ENCODE measurements around the gene JADE1. TPM values are rescaled to one million over a fixed set of nuclear protein-coding genes. Genes with fewer than 3 reads are reported as not detected.

The JADE1 gene
- 17.5 and 34.5 TPM in 2 replicates for total RNA-seq (2014; rRNA removed; shearing (Covaris generic))

DNA sequence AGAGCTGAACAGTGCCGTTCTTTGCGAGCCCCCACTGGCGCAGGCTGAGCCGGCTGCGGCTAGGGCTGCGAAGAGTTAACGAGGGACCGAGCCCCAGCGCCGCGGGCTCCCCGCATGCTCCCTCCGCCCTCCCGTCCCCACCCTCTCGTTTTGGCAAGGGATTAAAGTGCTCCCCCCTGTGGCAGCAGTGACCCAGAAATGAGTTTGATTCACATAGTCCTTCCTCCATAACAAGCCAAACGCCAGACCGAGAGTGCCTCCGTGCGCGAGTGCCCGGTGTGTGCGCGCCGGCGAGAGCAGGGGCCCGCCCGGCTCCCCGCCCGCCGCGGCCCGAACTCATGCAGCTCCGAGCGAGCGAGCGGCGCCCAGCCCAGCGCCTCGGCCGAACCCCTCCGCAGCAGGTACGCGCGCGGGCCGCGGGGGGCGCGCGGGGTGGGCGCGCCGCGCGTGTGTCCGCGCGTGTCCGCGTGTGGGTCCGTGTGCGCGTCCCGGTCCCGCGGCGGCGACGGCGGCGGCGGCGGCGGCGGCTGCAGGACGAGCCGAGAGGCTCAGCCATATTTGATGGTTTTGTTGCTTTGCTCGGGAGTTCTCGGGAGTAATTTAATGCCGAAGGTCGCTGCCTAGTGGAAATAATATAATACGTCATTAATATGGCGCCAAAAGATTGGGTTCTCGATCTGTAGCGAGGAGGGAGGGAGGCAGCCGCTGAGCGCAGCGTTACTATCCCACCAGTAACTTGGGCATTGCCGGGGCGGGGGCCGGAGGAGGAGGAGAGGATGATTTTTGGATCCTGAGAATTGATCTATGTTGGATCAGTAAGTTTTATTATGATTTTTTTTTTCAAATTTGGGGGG is at the start of gene JADE1:
Gene JADE1 (plus strand): TSS at position 224 of the 854 bp plus-strand sequence. CDS start 22,059 bp downstream, outside the sequence.
- peak; percentile 92 for DNase-seq (ENCODE audit: low spot score)
- in situ Hi-C loops (cut with HindIII; ENCODE audit: low sequenced_read_pairs) = no loop called here

DNA sequence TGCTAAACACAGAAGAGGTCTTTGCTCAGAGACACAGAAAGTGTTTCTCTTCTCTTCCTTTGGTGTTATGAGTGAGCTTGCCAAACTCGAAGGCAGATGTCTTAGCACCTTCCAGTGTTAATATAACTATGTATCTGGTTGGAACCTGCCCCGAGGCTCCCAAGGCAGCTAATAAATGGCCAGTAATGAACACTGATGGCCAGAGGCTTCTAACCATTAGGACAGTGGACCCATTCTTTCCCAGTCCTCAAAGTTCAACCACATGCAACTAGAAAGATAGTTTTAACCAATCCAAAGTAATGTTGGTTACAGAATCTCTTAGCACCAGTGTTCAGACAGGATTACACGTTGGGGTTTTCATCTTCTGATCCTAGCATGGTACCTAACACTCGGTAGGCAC is 42.7 kb upstream of the JADE1 start:
- in situ Hi-C loops (cut with HindIII; ENCODE audit: low sequenced_read_pairs) = no loop called here

DNA sequence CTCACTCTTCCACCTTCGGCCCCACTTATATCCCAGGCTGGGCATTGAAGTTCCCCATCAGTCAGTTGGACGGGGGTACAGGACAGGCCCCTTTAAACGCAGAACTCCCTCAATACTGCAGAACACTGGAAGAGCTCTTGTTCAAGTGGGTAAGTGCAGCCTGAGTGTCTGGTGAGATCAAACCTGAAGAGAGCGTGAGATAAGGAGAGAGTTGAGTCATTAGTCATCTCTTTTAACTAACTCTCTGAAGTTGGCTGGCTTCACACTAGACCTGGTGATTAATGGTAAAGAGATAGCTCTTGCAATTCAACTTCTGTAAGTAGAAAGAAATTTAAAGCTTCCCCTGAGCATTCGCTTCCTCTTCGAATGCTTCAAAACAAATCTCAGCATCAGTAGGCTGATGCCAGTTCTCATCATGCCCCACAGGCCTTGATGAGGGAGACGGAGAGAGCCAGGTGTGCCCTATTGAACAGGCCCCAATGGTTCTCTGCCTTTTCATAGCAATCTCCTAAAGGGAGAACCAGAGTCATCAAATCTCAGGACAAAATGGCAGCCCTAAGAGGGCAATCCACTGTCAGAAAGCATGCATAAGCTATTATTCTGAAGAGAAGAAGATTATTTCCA is 41.0 kb upstream of the JADE1 start:
- in situ Hi-C loops (cut with HindIII; ENCODE audit: low sequenced_read_pairs) = no loop called here
- DNase-seq (ENCODE audit: low spot score) = no peak

More for the DNA sequence above, 42.7 kb upstream of the JADE1 start:
- DNase-seq (ENCODE audit: low spot score) = no peak

DNA sequence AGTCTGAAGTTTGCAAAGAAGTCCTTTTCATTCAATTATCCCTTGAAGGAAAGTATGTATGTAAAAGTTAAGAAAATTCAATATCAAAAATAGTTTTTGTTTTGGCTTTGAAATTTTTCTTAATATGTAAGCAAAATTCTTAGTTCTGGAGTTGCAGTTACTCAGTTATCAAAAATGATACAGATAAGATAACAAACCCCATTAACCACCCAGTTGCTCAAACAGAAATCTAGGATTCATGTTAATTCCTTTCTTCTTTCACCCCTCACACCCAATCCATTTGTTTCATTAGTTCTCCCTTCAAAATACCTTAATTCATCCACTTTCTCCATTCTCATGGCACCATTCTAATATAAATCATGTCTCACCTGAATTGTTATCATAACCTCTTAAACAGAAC is 40.5 kb upstream of the JADE1 start:
- in situ Hi-C loops (cut with HindIII; ENCODE audit: low sequenced_read_pairs) = no loop called here
- no peak for DNase-seq (ENCODE audit: low spot score)

DNA sequence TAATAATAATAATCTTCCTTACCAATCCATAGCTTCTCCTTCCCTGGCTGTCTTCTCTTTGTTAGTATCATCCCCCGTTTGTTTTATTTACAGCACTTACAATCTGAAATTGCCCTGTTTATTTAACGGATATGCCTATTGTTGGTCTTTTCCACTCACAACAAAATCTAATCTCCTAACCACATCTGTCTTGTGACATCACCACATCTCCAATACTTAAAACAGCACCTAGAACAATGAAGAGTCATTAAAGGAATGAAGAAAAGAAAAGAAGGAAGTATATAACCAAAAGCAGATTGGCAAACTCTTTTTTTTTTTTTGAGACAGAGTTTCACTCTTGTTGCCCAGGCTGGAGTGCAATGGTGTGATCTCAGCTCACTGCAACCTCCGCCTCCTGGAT is 38.7 kb upstream of the JADE1 start:
- in situ Hi-C loops (cut with HindIII; ENCODE audit: low sequenced_read_pairs) = no loop called here
- no peak for DNase-seq (ENCODE audit: low spot score)

DNA sequence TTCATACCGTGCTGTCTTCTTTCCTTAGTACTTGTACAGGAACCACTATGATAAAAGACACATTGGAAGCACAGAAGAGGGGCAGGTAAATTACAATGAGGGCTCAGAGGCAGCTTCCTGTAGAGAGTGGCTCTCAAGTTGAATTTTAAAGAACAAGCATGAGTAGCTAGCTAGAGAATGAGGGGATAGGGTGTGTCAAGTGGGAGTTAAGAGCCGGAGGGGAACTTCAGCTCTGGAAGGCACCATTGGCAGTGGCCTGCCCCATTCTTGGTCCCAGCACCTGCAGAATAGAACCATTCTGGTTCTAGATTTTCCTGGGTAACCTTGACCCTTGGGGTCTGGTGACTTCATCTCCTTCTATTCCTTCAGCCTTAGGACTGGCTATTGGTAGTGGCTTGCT is 34.0 kb upstream of the JADE1 start:
- no peak for DNase-seq (ENCODE audit: low spot score)
- in situ Hi-C loops (cut with HindIII; ENCODE audit: low sequenced_read_pairs) = no loop called here

DNA sequence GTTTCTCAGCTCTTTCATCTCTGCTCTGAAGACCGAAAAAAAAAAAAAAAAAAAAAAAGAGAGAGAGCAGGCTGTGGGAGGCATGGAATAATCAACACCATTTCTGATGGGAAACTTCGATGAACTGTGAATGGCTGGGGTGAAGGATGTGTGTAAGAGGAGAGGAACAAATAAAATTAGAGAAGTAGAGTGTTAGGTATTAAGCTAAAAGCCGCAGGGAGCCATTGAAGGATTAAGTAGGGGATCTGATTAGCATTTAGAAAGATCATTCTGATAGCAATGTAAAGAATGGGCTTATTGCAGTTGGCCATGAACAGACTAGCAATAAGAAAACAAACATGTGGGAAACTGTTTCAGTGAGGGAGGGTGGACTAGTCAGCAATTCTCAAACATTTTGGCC is 33.6 kb upstream of the JADE1 start:
- in situ Hi-C loops (cut with HindIII; ENCODE audit: low sequenced_read_pairs) = no loop called here
- DNase-seq (ENCODE audit: low spot score) = no peak

DNA sequence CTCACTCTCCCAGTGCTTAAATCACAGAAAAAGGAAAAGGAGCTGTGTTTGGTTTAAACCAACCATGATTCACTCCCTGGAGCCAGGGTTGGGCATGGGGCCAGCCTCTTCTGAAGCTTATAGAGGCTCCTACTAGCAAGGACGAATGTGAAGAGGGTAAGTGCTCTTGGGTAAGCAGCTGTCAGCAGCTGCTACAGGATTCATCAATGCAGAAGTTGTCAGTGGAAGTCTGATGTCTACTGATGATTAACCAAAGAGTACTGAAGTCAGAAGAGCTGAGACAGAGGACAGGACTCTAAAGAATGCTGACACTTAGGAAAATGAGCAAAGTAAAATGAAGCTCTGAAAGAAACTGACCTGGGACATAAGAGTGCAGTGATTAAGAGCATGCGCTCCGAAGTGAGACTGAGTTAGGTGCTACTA is 32.7 kb upstream of the JADE1 start:
- in situ Hi-C loops (cut with HindIII; ENCODE audit: low sequenced_read_pairs) = no loop called here
- DNase-seq (ENCODE audit: low spot score) = no peak

DNA sequence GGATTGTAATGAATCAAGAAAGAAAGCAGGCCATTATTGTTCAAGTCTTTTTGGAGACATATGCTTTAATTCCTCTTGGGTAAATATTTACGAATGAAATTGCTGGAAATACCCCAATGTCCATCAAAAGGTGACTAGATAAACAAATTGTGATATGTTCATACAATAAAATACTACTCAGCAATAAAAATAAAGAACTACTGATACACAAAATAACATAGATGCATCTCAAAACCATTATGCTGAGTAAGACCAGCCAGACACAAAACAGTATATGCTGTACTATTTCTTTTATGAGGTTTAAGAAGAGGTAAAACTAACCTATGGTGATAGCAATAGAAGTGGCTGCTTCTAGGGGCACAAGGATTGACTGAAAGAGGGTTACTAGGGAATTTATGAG is 28.8 kb upstream of the JADE1 start:
- in situ Hi-C loops (cut with HindIII; ENCODE audit: low sequenced_read_pairs) = no loop called here
- no peak for DNase-seq (ENCODE audit: low spot score)

DNA sequence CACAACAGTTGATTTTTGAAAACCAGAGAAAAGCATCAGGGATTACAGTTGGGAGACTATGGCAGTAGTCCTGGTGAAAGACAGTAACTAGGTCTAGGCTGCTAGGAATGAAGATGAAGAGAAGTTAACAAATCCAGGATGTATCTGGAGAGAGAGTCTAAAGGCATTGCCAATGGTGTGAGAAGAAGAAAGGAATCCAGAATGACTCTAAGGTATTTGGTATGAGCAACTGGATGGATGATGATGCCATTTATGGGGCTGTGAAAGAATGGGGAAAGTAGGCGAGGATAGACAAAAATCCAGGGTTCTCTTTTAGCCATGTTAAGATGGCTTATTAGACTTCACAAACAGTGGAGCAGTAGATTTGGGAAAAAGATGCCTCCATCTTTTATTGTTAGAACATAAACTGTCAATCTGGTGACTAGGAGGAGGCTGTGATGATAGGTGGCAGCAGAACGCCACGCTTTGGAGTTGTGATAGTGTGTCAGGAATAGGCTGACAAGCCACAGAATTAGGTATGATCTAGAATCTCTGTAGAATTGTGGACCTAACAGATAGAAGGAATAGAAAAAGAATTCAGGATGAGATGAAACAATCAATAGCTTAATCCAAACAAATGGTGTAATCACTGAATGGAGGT is 27.3 kb upstream of the JADE1 start:
- peak; percentile 74 for DNase-seq (ENCODE audit: low spot score)
- in situ Hi-C loops (cut with HindIII; ENCODE audit: low sequenced_read_pairs) = no loop called here

DNA sequence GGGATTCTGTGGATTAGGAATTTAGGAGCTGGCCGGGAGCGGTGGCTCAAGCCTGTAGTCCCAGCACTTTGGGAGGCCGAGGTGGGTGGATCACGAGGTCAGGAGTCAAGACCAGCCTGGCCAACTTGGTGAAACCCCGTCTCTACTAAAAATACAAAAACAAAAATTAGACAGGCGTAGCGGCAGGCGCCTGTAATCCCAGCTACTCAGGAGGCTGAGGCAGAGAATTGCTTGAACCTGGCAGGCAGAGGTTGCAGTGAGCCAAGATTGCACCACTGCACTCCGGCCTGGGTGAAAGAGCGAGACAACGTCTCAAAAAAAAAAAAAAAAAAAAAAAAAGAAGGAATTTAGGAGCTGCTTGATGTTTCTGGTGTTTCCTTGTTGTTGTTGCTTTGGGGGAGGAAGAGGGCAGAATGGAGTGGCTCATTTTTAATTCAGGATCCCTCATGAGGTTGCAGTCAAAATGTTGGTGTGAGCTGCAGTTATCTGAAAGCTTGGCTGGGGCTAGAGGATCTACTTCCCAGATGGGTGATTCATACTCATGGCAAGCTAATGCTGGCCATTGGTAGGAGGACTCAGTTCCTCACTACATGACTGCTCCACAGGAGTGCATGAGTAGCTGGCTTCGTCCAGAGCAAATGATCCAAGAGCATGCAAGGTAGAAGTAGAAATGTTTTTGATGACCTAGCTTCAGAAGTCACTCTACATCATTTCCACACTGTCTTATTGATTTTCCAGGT is 26.5 kb upstream of the JADE1 start:
- in situ Hi-C loops (cut with HindIII; ENCODE audit: low sequenced_read_pairs) = no loop called here
- DNase-seq (ENCODE audit: low spot score) = no peak

DNA sequence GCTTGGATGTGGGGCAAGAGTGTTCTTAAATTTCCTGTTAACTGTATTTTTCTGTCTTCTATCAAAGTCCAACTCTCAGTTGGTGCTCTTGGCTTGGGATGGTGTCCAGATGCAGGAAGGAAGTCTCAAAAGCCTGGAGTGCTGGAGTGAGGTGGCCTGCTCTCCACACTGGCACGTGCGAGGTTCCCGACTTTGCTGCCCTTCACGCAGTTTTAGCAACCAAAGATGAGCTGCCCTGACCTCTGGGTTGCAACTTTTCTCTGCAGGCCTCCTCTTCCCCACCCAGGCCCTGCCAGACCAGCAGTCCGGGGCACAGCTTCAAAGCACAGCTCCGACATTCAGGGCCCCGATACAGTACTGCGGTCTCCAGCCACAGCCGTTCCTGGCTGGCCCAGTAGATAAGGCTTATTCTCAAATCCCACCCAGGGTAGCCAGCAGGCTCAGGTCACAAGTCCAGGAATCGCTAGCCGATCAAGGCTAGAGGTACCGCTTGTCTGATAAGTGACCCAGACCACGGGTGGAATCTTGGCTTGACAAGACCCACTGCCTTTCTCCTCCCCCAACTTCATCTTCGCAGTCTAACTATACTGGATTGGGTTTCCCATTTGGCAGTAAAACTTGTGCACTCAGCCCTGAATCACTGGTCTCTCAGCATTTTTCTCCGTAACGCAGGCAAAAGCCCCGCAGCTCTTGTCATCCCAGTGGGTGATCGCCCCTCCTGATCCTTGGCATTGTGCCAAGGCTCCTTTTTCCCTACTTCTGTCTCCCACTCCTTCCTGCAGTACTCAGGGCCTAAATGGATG is 21.8 kb upstream of the JADE1 start:
- in situ Hi-C loops (cut with HindIII; ENCODE audit: low sequenced_read_pairs) = no loop called here
- DNase-seq (ENCODE audit: low spot score) = no peak

DNA sequence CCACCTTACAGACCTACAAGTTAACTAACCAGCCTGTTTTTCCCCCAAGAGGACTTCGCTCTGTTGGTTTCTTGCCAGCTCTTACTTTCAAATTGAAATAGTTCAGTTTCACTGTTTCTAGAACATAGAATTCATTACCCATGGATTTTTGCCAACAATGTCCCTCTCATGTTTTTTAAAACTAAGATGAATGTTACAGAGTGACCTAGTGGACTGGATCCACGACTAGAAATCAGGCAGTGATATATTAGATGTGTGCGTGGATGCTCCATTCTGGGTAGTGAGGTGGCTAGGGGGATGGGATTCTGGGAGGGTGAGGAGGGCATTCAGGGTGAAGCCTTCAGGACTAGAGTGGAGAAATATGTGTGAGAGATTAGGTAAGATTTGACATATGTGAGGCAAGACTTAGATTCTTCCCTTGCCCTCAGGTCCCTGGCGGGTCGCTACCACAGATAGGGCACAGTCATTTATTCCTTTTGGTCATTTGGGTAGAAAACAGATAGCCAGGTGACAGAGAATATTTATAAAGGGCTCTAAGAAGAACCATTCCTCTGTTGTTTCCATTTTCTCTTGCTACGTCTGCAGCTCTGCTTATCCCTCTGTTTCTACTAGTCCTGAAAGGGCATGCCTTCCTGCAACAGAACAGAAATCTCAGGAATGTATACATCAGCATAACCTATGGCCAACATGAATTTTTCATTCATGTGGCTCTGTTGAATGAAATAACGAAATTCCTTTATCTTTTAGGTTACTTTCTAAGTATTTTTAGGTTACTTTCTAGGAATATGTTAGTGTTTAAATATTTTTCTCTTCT is 15.4 kb upstream of the JADE1 start:
- in situ Hi-C loops (cut with HindIII; ENCODE audit: low sequenced_read_pairs) = no loop called here
- no peak for DNase-seq (ENCODE audit: low spot score)

DNA sequence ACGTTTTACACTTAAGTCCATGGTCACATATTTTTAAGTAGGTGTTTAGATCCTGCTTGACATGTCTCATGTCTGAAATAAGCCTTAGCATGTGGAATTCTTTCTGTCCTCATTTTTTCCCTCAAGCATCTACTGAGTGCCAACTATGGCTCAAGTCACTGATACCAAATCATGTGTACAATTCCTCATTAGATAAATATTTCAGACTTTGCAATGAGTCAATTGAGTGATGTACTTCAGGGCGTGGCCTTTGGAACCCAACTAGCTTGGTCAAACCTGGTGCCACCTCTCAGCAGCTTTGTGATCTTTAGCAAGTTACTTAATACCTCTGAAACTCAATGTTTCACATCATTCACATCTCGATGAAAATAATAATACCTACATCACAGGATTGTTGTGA is 12.6 kb upstream of the JADE1 start:
- no peak for DNase-seq (ENCODE audit: low spot score)
- in situ Hi-C loops (cut with HindIII; ENCODE audit: low sequenced_read_pairs) = no loop called here

DNA sequence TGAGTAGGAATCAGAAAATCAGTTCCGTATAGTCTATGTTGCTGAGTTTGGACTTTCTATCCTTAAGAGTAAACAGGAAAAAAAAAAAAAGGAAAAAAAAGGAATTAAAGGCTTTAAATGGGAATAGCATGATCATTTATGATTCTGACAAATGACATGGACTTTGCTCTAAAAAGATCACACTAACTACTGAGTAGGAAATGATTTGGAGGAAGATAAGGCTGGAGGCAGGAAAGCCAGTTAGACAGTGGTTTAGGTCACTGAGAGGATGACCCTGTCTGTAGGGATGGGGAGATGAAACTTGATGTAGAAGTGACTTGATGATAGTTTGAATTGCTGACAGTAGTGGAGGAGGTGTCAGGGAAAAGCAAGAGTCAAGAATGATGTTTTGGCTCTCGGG is 9.2 kb upstream of the JADE1 start:
- in situ Hi-C loops (cut with HindIII; ENCODE audit: low sequenced_read_pairs) = no loop called here
- DNase-seq (ENCODE audit: low spot score) = no peak

DNA sequence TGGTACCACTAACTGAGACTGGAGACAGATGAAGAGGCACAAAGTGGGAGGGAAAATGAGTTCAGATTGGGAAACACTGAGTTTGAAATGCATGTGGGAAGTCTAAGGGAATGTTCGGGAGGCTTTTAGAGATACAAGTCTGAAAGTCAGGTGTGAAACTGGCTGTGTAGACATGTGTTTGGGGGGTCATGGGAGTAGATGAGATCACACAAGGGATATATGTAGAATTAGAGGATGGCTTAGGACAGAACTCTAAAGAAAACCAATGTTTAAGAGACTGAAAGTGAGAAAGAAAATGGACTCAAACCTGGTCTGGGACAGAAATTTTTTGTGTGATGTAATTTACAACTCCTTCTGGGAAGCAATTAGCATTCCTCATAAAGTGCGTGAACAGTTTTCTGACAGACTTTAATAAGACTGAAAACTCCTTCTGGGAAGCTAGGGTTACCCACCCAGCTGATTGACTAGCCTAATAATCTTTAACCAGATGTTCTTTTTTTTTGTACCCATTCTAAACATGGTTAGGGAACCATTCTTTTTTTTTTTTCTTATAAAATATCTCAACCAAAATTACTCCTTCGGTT is 8.7 kb upstream of the JADE1 start:
- in situ Hi-C loops (cut with HindIII; ENCODE audit: low sequenced_read_pairs) = no loop called here
- DNase-seq (ENCODE audit: low spot score) = no peak

DNA sequence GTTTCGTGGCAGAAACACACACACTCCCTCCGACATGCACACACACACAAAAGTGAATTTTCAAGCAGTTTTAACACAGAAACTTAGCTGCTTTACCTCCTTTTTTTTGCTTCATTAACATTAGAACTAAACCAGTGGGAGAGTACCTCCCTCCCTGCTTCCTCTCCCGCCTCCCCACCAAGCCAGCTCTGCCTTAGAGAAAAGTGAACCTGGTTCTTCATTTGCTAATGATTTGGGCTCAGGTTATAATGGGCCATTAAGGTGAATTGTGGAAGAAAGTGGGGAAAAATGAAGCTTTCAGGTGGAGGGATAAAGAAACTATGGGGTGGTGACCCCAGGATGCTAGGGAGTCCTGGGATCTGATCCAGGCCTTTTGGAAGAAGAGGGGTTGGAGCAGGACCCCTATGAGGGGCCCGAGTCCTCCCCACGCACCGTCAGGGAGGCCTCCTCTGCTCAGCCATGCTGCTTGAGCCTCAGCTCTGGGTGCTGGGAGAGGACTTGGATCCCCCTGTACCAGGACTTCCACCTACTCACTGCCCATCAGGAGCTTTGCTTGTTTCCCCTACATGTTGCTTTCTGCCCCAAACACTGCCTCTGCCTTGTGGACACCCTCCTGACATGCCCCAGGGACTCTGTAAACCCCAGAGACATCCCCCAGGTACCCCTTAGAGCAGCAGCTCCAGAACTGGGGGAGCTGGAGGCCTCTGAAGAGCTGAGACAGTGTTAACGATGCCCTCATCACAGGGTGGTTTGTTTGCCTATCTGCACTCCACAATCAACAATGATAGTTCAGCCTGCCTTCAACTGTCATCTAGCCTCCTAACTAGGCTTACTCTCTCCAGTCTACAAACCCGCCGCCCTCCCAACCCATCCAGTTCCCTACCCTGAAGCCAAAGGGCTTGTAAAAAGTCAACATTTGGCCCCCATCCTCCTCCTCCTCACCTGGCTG is 6.5 kb upstream of the JADE1 start:
- in situ Hi-C loops (cut with HindIII; ENCODE audit: low sequenced_read_pairs) = no loop called here
- no peak for DNase-seq (ENCODE audit: low spot score)

Measured in G401 (cell line).